Measurements from ENCODE around the gene GPR162. TPM values are rescaled to one million over a fixed set of nuclear protein-coding genes. Genes with fewer than 3 reads are reported as not detected.
A peak's percentile ranks its signal among the peaks of the same experiment; 100 is the strongest.

Gene GPR162
- total and polyA plus RNA-seq, 4 donors: 0.59 to 2.4 (median 1.7) TPM

DNA sequence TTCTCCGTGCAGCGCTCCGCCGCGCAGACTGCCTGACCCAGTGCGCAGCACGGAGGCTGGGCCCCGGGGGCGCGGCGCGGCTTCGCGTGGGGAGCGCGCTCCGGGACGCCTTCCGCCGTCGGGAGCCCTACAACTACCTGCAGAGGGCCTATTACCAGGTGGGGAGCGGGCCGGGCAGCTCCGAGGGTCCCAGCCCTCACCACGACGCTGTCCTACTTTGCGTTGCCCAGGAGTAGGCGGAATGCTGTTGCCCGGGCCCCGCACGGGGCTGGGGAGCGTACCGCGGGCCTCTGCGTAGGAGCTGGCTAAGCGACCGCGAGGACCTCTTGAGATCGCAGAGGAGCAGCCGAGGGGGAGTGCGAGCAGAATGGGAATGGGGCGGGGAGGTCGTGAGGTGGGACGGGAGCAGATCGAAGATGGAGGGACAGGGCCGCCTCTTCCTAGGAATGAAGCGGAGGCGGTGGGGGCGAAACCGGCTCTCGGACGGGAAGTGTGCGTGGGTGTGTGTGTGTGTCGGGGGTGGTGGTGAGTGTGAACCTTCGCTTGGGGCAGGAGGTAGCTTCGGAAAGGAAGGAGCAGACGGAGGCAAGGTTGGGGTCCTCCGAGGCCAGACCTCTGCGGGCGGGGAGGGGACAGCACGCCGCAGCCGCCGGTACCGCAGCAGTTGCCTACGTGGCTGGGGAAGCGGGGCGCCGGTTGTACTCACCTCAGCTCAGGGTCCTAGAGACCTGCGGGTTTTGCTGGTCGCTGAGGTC is 7.3 kb downstream of the GPR162 start:
- Histone ChIP-seq H3K4me1 (ENCODE audit: control insufficient read depth in 4 of 4, insufficient read depth in 4 of 4, low read length in 3 of 4) (peaks cover 5 to 18% (median 12%) of the 10 kb centered on the region in 4 donors), H3K9ac (ENCODE audit: low read depth in 1 of 2, low read length in 2 of 2) (no peak overlapping the region), H3K4me3 (ENCODE audit: low read depth in 1 of 3, low read length in 3 of 3) (peak overlapping the region in 2 of 3 donors; percentile 53 to 62), H3K27ac (ENCODE audit: low read depth in 1 of 2, low read length in 2 of 2) (no peak overlapping the region), H3K36me3 (ENCODE audit: control insufficient read depth in 4 of 4, insufficient read depth in 3 of 4, low read depth in 1 of 4, low read length in 3 of 4) (no peaks in the 10 kb centered on the region), H3K9me3 (ENCODE audit: control insufficient read depth in 4 of 4, low read length in 3 of 4) (no peaks in the 10 kb centered on the region), H3K27me3 (ENCODE audit: control insufficient read depth in 4 of 4, insufficient read depth in 4 of 4, low read length in 3 of 4) (peaks cover 0 to 2% (median 0%) of the 10 kb centered on the region in 4 donors)
- no peak for DNase-seq (ENCODE audit: low spot score)
- TF ChIP-seq, protein P1, sequence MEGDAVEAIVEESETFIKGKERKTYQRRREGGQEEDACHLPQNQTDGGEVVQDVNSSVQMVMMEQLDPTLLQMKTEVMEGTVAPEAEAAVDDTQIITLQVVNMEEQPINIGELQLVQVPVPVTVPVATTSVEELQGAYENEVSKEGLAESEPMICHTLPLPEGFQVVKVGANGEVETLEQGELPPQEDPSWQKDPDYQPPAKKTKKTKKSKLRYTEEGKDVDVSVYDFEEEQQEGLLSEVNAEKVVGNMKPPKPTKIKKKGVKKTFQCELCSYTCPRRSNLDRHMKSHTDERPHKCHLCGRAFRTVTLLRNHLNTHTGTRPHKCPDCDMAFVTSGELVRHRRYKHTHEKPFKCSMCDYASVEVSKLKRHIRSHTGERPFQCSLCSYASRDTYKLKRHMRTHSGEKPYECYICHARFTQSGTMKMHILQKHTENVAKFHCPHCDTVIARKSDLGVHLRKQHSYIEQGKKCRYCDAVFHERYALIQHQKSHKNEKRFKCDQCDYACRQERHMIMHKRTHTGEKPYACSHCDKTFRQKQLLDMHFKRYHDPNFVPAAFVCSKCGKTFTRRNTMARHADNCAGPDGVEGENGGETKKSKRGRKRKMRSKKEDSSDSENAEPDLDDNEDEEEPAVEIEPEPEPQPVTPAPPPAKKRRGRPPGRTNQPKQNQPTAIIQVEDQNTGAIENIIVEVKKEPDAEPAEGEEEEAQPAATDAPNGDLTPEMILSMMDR (IDR thresholded peaks at IDR 0.05; ENCODE audit: low read depth, low read length, missing input control): no peak
- TF ChIP-seq HNF4G (IDR thresholded peaks at IDR 0.05) (no peak), ZBTB33 (IDR thresholded peaks at IDR 0.05) (no peak), RAD21 (IDR thresholded peaks at IDR 0.05) (no peak), RXRA (IDR thresholded peaks at IDR 0.05) (no peak), GABPA (IDR thresholded peaks at IDR 0.05 in 1 of 2, conservative IDR thresholded peaks at IDR 0.05 in 1 of 2) (no peak), NR2F2 (IDR thresholded peaks at IDR 0.05) (no peak), JUND (IDR thresholded peaks at IDR 0.05) (no peak), TAF1 (conservative IDR thresholded peaks at IDR 0.05) (no peak), SP1 (IDR thresholded peaks at IDR 0.05) (no peak), YY1 (IDR thresholded peaks at IDR 0.05) (no peak), EGR1 (IDR thresholded peaks at IDR 0.05; ENCODE audit: low read depth in 2 of 2) (no peak), FOXA1 (IDR thresholded peaks at IDR 0.05) (no peak), ATF3 (IDR thresholded peaks at IDR 0.05) (no peak), FOXA2 (IDR thresholded peaks at IDR 0.05) (no peak), REST (IDR thresholded peaks at IDR 0.05) (no peak), HNF4A (conservative IDR thresholded peaks at IDR 0.05) (no peak)
- TF ChIP-seq, protein P2, sequence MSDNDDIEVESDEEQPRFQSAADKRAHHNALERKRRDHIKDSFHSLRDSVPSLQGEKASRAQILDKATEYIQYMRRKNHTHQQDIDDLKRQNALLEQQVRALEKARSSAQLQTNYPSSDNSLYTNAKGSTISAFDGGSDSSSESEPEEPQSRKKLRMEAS (IDR thresholded peaks at IDR 0.05): no peak
- 6% methylated on average over 71 of the region's 71 CpGs for WGBS
